Subcutaneous abdominal adipose tissue (tissue), 5 donors: ENCODE data around the gene TRAPPC14.

ENCODE experiments used
- H3K27ac ChIP-seq: one replicate; pipeline ENCODE4 v1.7.0; 2013; ENCODE audit warnings: low read depth, mild to moderate bottlenecking, inconsistent platforms, low read length, moderate library complexity
- H3K27me3 ChIP-seq, 5 donors: one replicate each; pipeline ENCODE4 v1.7.0; 2013; ENCODE audit warnings: low read length in 5 of 5, inconsistent platforms in 1 of 5; ENCODE audit not compliant: control insufficient read depth in 5 of 5, insufficient read depth in 4 of 5
- H3K36me3 ChIP-seq, 5 donors: one replicate each; pipeline ENCODE4 v1.7.0; 2013; ENCODE audit warnings: low read length in 5 of 5; ENCODE audit not compliant: control insufficient read depth in 5 of 5, insufficient read depth in 5 of 5
- H3K4me1 ChIP-seq, 5 donors: one replicate each; pipeline ENCODE4 v1.7.0; 2013; ENCODE audit warnings: low read length in 5 of 5, mild to moderate bottlenecking in 3 of 5, moderate library complexity in 1 of 5; ENCODE audit not compliant: control insufficient read depth in 5 of 5, insufficient read depth in 5 of 5
- H3K4me3 ChIP-seq, 5 donors: one replicate each; pipeline ENCODE4 v1.7.0; 2013; ENCODE audit warnings: low read length in 5 of 5, low read depth in 1 of 5
- H3K9ac ChIP-seq, 5 donors: one replicate each; pipeline ENCODE4 v1.7.0; 2013; ENCODE audit warnings: low read length in 5 of 5, mild to moderate bottlenecking in 4 of 5, moderate library complexity in 3 of 5
- H3K9me3 ChIP-seq, 5 donors: one replicate each; pipeline ENCODE4 v1.7.0; 2013; ENCODE audit warnings: low read length in 5 of 5; ENCODE audit not compliant: control insufficient read depth in 5 of 5
- donor health status: healthy.
- donor health status: healthy.
- donor health status: healthy.
- donor health status: healthy.
- donor health status: healthy.

Gene TRAPPC14

GRCh38 chr7:100126239-100126930 lies 32.1 kb downstream of the TRAPPC14 start:
- Histone ChIP-seq H3K4me1 (peaks cover 2 to 41% (median 29%) of the 10 kb centered on the region in 5 donors), H3K27me3 (no peaks in the 10 kb centered on the region), H3K9me3 (no peaks in the 10 kb centered on the region), H3K36me3 (peaks cover 0 to 5% (median 3%) of the 10 kb centered on the region in 5 donors), H3K9ac (peak overlapping the region; percentile 30 to 94 (median 91)), H3K27ac (peak overlapping the region; percentile 81), H3K4me3 (peak overlapping the region; percentile 81 to 96 (median 92))

- no peaks in the 10 kb centered on the region for H3K9me3 ChIP-seq
- H3K4me3 ChIP-seq, result no peak overlapping the region
- no peaks in the 10 kb centered on the region for H3K27me3 ChIP-seq
- H3K27ac ChIP-seq, result no peak overlapping the region
- no peak overlapping the region for H3K9ac ChIP-seq
- peaks cover 0 to 5% (median 3%) of the 10 kb centered on the region in 5 donors for H3K36me3 ChIP-seq
- H3K4me1 ChIP-seq, result peaks cover 5 to 50% (median 38%) of the 10 kb centered on the region in 5 donors
Observed at GRCh38 chr7:100124301-100125230, 34.0 kb downstream of the TRAPPC14 start.

- H3K9me3 ChIP-seq, result no peaks in the 10 kb centered on the region
- H3K27me3 ChIP-seq, result no peaks in the 10 kb centered on the region
- no peak overlapping the region for H3K4me3 ChIP-seq
- H3K9ac ChIP-seq, result no peak overlapping the region
- no peak overlapping the region for H3K27ac ChIP-seq
- peaks cover 4 to 51% (median 35%) of the 10 kb centered on the region in 5 donors for H3K4me1 ChIP-seq
- peaks cover 0 to 5% (median 3%) of the 10 kb centered on the region in 5 donors for H3K36me3 ChIP-seq
Observed at GRCh38 chr7:100122568-100122967, 36.0 kb downstream of the TRAPPC14 start.

GRCh38 chr7:100122067-100122466 lies 36.5 kb downstream of the TRAPPC14 start:
- Histone ChIP-seq H3K27me3 (no peaks in the 10 kb centered on the region), H3K9ac (no peak overlapping the region), H3K27ac (no peak overlapping the region), H3K36me3 (peaks cover 0 to 5% (median 3%) of the 10 kb centered on the region in 5 donors), H3K4me1 (peaks cover 4 to 46% (median 34%) of the 10 kb centered on the region in 5 donors), H3K4me3 (no peak overlapping the region), H3K9me3 (no peaks in the 10 kb centered on the region)

- Histone ChIP-seq H3K27me3 (no peaks in the 10 kb centered on the region), H3K36me3 (peaks cover 0 to 5% (median 3%) of the 10 kb centered on the region in 5 donors), H3K9ac (peak overlapping the region in 1 of 5 donors; percentile 75), H3K4me3 (peak overlapping the region in 2 of 5 donors; percentile 86 to 93), H3K4me1 (peaks cover 4 to 39% (median 27%) of the 10 kb centered on the region in 5 donors), H3K9me3 (no peaks in the 10 kb centered on the region), H3K27ac (no peak overlapping the region)
Observed at GRCh38 chr7:100120733-100121036, 37.8 kb downstream of the TRAPPC14 start.

- peak overlapping the region; percentile 97 for H3K27ac ChIP-seq
- no peaks in the 10 kb centered on the region for H3K27me3 ChIP-seq
- H3K4me1 ChIP-seq, result peaks cover 4 to 34% (median 27%) of the 10 kb centered on the region in 5 donors
- peaks cover 0 to 4% (median 3%) of the 10 kb centered on the region in 5 donors for H3K36me3 ChIP-seq
- peak overlapping the region; percentile 86 to 98 (median 93) for H3K4me3 ChIP-seq
- no peaks in the 10 kb centered on the region for H3K9me3 ChIP-seq
- H3K9ac ChIP-seq, result peak overlapping the region; percentile 56 to 86 (median 84)
Observed at GRCh38 chr7:100119970-100120732, 38.4 kb downstream of the TRAPPC14 start.

GRCh38 chr7:100119072-100119969 lies 39.2 kb downstream of the TRAPPC14 start, which contains the start of the genes CNPY4 and TAF6:
CNPY4 (plus strand) TSS chr7:100119634; CDS start chr7:100119745, 111 bp downstream.
TAF6 (minus strand) TSS chr7:100119358; CDS start chr7:100114209, 5,149 bp downstream.
- Histone ChIP-seq H3K36me3 (peaks cover 0 to 4% (median 3%) of the 10 kb centered on the region in 5 donors), H3K9ac (peak within 1 kb of the TSS; percentile 73 to 86 (median 84)), H3K27ac (peak within 1 kb of the TSS; percentile 97), H3K4me1 (peaks cover 4 to 27% (median 22%) of the 10 kb centered on the region in 5 donors), H3K9me3 (no peaks in the 10 kb centered on the region), H3K27me3 (no peaks in the 10 kb centered on the region), H3K4me3 (peak within 1 kb of the TSS; percentile 86 to 99 (median 93))

GRCh38 chr7:100118388-100119071 lies 40.0 kb downstream of the TRAPPC14 start:
- Histone ChIP-seq H3K27ac (peak overlapping the region; percentile 97), H3K4me3 (peak overlapping the region; percentile 86 to 99 (median 93)), H3K27me3 (no peaks in the 10 kb centered on the region), H3K36me3 (peaks cover 0 to 11% (median 9%) of the 10 kb centered on the region in 5 donors), H3K9ac (peak overlapping the region; percentile 73 to 86 (median 84)), H3K9me3 (no peaks in the 10 kb centered on the region), H3K4me1 (peaks cover 4 to 27% (median 22%) of the 10 kb centered on the region in 5 donors)
